SU-DHL-6 (cell line): Measurements from ENCODE around the gene TTR.

Experiments used
- H2AFZ ChIP-seq: fragments of 200-600 bp; sonication (generic); 2 replicates; pipeline ENCODE4 v1.6.1; 2014; ENCODE audit warnings: low read depth, mild to moderate bottlenecking, moderate library complexity, mixed read lengths, antibody characterized with exemption, low read length; ENCODE audit not compliant: severe bottlenecking
- H3F3A ChIP-seq: fragments of 200-600 bp; shearing (Covaris generic); 2 replicates; pipeline ENCODE4 v1.6.0; 2016; ENCODE audit warnings: antibody characterized with exemption, mild to moderate bottlenecking; ENCODE audit not compliant: insufficient read depth
- H3K27ac ChIP-seq: fragments of 200-600 bp; sonication (generic); 2 replicates; pipeline ENCODE4 v1.5.1; 2016; ENCODE audit warnings: low read depth, mild to moderate bottlenecking, low read length, moderate library complexity, mixed read lengths
- H3K27me3 ChIP-seq: fragments of 200-600 bp; sonication (generic), shearing (Covaris generic); 2 replicates; pipeline ENCODE4 v1.6.0; 2014; ENCODE audit warnings: mild to moderate bottlenecking, low read length
- H3K36me3 ChIP-seq: fragments of 200-600 bp; sonication (generic); 2 replicates; pipeline ENCODE4 v1.6.1; 2014; ENCODE audit warnings: mild to moderate bottlenecking, low read length, mixed read lengths
- H3K4me2 ChIP-seq: fragments of 300-600, 200-600 bp; shearing (Covaris generic), sonication (generic); 2 replicates; pipeline ENCODE4 v1.6.0; 2014; ENCODE audit warnings: low read length, low read depth, mild to moderate bottlenecking; ENCODE audit not compliant: poor library complexity, severe bottlenecking
- H3K4me3 ChIP-seq: fragments of 200-600 bp; sonication (generic); 2 replicates; pipeline ENCODE4 v1.5.1; 2014; ENCODE audit warnings: antibody characterized with exemption, low read length, mild to moderate bottlenecking, mixed read lengths; ENCODE audit not compliant: insufficient read depth, poor library complexity, severe bottlenecking
- H3K79me2 ChIP-seq: fragments of 200-600 bp; sonication (generic); 2 replicates; pipeline ENCODE4 v1.6.1; 2014; ENCODE audit warnings: mild to moderate bottlenecking, low read length, moderate library complexity; ENCODE audit not compliant: insufficient read depth
- H3K9ac ChIP-seq: fragments of 200-600 bp; sonication (generic); 2 replicates; pipeline ENCODE4 v1.7.0; 2014; ENCODE audit warnings: mild to moderate bottlenecking, low read length
- H3K9me2 ChIP-seq: fragments of 200-600 bp; sonication (generic); replicated peaks from 2 replicates; pipeline ENCODE4 v1.6.1; 2014; ENCODE audit warnings: low read length; ENCODE audit not compliant: insufficient read depth
- H3K9me3 ChIP-seq: fragments of 200-600 bp; sonication (generic); 2 replicates; pipeline ENCODE4 v1.6.1; 2014; ENCODE audit warnings: low read length, mixed read lengths; ENCODE audit not compliant: insufficient read depth
- H4K20me1 ChIP-seq: fragments of 200-600 bp; sonication (generic); 2 replicates; pipeline ENCODE4 v1.6.1; 2014; ENCODE audit warnings: low read depth, mild to moderate bottlenecking, antibody characterized with exemption, low read length, moderate library complexity, mixed read lengths
- EZH2phosphoT487 ChIP-seq: fragments of 200-600 bp; sonication (generic), shearing (Covaris generic); conservative IDR thresholded peaks from 2 replicates; pipeline ENCODE4 v1.6.1; 2018; ENCODE audit warnings: mild to moderate bottlenecking, antibody characterized with exemption, low read length, moderate library complexity, mixed read lengths
- TF ChIP-seq, protein P1 (sequence below): fragments of 200-600 bp; sonication (generic); IDR thresholded peaks from one replicate; pipeline ENCODE4 v1.5.1; 2017; ENCODE audit warnings: antibody characterized with exemption, mild to moderate bottlenecking, low read length, moderate library complexity; ENCODE audit not compliant: insufficient read depth, poor library complexity, severe bottlenecking

Gene TTR

DNA sequence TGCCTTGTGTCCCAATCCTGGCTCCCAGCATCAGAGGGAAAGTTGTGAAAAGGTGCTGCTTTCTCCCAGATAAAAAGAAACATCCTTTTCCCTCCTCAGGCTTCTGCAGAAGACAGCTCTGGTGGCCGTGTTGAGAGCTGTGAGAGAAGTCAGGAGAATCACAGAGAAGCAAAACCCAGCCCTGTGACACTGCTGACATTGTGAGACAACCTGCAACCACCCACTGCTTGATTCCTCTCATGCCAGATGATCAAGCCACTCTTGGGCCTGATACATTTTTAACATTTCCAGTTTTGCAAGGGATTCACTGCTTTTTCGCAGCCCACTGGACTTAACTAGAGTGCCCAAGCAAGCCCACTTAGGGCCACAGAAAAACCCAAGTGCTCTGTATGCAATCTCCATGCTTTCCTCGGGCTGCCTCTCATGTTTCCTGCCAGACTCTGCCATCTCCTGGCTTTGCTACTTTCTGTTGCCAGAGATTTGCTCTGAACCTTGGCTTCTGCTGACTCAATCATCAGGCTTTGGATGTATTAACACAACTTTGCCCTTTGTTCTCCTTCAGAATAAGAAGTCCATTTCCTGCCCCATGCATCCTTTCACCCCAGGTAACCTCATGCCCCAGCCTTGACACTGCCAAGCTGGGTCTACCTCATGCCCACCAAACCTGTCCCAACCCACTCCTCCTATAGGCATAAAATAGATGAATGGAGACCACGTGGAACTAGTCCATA lies 24.9 kb upstream of the TTR start:
- Histone ChIP-seq H3K36me3 (no peaks in the 10 kb centered on the region), H3K27ac (no peak overlapping the region), H3K9ac (no peak overlapping the region), H3K27me3 (no peaks in the 10 kb centered on the region), H2AFZ (no peak overlapping the region), H4K20me1 (no peaks in the 10 kb centered on the region), H3K79me2 (no peaks in the 10 kb centered on the region), H3K4me2 (no peak overlapping the region), H3K9me3 (no peaks in the 10 kb centered on the region), H3K4me3 (no peak overlapping the region), H3K9me2 (no peaks in the 10 kb centered on the region), H3F3A (no peaks in the 10 kb centered on the region)
- no peak for TF ChIP-seq EZH2phosphoT487
- TF ChIP-seq, protein P1, sequence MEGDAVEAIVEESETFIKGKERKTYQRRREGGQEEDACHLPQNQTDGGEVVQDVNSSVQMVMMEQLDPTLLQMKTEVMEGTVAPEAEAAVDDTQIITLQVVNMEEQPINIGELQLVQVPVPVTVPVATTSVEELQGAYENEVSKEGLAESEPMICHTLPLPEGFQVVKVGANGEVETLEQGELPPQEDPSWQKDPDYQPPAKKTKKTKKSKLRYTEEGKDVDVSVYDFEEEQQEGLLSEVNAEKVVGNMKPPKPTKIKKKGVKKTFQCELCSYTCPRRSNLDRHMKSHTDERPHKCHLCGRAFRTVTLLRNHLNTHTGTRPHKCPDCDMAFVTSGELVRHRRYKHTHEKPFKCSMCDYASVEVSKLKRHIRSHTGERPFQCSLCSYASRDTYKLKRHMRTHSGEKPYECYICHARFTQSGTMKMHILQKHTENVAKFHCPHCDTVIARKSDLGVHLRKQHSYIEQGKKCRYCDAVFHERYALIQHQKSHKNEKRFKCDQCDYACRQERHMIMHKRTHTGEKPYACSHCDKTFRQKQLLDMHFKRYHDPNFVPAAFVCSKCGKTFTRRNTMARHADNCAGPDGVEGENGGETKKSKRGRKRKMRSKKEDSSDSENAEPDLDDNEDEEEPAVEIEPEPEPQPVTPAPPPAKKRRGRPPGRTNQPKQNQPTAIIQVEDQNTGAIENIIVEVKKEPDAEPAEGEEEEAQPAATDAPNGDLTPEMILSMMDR, result no peak

DNA sequence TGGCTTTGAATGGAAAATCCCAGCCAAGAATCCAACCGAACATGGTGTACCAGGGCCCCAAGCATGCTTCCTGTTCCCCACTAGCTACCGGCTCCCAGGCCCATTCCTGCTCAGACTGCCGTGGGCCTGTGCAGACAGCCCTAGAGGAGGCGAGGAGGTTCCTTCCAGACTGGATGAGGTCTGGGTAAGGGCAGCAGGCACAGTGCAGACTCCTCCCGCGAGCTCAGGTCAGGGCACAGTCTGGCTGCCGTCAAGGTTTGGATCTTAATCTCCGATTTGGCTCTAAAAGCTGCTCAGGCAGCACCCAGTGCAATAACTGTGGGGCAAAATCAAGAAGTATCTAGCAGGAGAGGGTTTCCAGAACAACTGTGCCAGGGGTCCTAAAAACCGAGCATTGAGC lies 19.3 kb upstream of the TTR start:
- Histone ChIP-seq H3K9me2 (no peaks in the 10 kb centered on the region), H3K4me2 (no peak overlapping the region), H2AFZ (no peak overlapping the region), H3K4me3 (no peak overlapping the region), H3K9me3 (no peaks in the 10 kb centered on the region), H3K27me3 (no peaks in the 10 kb centered on the region), H4K20me1 (no peaks in the 10 kb centered on the region), H3K27ac (no peak overlapping the region), H3F3A (no peaks in the 10 kb centered on the region), H3K79me2 (no peaks in the 10 kb centered on the region), H3K36me3 (no peaks in the 10 kb centered on the region), H3K9ac (no peak overlapping the region)
- TF ChIP-seq EZH2phosphoT487, result no peak
- TF ChIP-seq, protein P1, result no peak

DNA sequence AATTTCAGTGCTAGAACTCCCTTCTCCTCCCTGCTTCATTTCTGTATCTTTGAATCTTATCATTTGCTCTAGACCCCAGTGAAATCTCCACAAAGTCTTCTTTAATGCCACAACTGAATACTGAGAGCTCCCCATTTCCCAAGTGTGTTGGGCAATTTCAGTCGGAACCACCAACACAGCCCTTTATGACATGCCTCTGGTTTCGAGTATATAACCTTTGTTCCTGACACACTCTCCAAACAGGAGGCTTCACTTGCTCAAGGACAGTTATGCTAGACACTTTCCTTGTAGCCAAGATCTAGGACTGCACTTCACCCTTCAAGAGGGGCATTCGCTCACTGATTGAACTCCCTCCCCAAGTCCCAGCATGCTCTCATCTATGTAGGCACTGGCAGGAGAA lies 18.6 kb upstream of the TTR start:
- no peak overlapping the region for H3K27ac ChIP-seq
- no peaks in the 10 kb centered on the region for H3K9me2 ChIP-seq
- H2AFZ ChIP-seq, result no peak overlapping the region
- no peak overlapping the region for H3K4me3 ChIP-seq
- no peaks in the 10 kb centered on the region for H3K36me3 ChIP-seq
- H3K9ac ChIP-seq, result no peak overlapping the region
- no peaks in the 10 kb centered on the region for H3K9me3 ChIP-seq
- H3F3A ChIP-seq, result no peaks in the 10 kb centered on the region
- no peaks in the 10 kb centered on the region for H3K27me3 ChIP-seq
- H3K79me2 ChIP-seq, result no peaks in the 10 kb centered on the region
- H4K20me1 ChIP-seq, result no peaks in the 10 kb centered on the region
- TF ChIP-seq, protein P1, result no peak
- TF ChIP-seq EZH2phosphoT487, result no peak
- no peak overlapping the region for H3K4me2 ChIP-seq
